Activated CD4-positive, alpha-beta T cell treated with anti-CD3 and anti-CD28 coated beads for 1 hour (primary cell): ENCODE measurements around the gene NAA16.
"Not testable (repeated sequence)": the region's sequence is repeated elsewhere in the genome, so short reads cannot be mapped to it uniquely, and the experiment has no call there.

Experiments used
- DNase-seq: peaks from one replicate; pipeline ENCODE4 v3.0.0-alpha.2; 2020

Gene NAA16

GRCh38 chr13:41411522-41411921 lies 100.5 kb downstream of the NAA16 start:
- DNase-seq: no peak

GRCh38 chr13:41413872-41414271 lies 102.8 kb downstream of the NAA16 start:
- DNase-seq: no peak

GRCh38 chr13:41416276-41416675 lies 105.2 kb downstream of the NAA16 start:
- no peak for DNase-seq

- DNase-seq: no peak
These were observed 107.0 kb downstream of the NAA16 start for GRCh38 chr13:41418027-41418426.

DNA sequence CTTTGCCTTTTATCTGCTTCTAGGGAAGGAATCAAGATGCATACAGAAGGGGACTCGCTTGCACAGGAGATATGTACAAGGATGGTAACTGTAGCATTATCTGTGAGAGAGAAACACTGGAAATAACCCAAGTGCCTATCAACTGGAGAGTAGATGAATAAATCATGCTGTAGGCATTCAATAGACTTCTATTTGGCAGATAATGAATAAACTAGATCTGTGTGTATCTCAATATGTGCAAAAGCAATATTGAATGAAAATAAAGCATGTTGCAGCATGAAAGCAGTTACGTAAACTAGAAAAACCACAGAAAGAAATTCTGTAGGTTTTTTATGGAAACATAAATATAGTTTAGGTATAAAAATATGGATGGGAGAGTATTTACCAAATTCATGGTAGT lies 107.7 kb downstream of the NAA16 start:
- no peak for DNase-seq

GRCh38 chr13:41419206-41419605 lies 108.1 kb downstream of the NAA16 start:
- no peak for DNase-seq

DNA sequence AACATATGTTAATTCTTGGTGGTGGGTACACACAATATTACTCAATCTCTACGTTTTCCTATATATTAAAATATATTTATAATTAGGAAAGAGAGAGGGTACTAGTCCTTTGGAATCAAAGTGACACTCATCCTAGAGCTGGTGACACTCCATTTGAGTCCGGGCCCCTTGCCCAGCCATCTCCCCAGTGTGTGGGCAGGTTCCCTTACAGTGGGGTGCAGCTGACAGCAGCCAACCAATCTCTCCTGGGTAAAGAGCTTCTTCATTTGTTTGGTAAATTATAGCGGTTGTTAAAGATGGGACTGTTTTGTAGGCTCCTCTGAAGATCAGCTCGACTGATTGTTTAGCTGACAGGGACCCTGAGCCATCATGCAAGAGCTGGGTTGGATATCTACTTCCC lies 109.1 kb downstream of the NAA16 start:
- DNase-seq: no peak

- not testable (repeated sequence) for DNase-seq
These were observed 110.3 kb downstream of the NAA16 start for GRCh38 chr13:41421330-41421729.

DNA sequence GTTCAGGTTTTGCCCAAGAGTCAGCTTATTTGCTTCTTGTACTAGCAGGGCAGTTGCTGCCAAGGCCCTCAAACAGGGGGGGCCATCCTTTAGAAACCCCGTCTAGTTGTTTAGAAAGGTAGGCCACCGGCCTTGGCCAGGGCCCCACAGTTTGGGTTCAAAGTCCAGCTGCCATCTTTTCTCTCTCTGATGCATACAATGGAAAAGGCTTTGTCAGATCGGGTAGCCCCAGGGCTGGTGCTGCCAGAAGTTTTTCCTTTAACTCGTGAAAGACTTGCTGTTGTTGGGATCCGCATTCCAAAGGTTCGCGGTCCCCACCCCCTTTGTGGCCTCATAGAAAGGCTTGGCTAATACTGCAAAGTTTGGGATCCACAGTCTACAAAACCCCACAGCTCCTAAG lies 110.9 kb downstream of the NAA16 start:
- DNase-seq: not testable (repeated sequence)

DNA sequence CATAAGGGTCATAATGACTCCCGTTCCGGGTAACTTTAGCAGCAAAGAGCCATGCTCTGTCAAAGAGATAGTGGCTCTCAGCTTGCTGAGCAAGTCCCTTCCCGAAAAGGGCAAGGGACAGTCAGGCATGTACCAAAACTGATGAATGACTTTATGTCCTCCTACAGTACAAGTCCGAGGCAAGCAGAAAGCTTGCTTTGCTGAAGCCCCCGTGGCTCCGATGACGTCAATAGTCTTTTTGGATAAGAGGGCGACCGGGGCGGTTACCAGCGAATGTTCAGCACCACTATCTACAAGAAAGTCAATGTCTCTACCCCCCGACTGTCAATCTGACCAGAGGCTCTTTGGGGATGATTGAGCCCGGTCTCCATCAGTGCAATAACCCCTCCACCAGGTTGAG lies 112.2 kb downstream of the NAA16 start:
- DNase-seq: not testable (repeated sequence)

DNA sequence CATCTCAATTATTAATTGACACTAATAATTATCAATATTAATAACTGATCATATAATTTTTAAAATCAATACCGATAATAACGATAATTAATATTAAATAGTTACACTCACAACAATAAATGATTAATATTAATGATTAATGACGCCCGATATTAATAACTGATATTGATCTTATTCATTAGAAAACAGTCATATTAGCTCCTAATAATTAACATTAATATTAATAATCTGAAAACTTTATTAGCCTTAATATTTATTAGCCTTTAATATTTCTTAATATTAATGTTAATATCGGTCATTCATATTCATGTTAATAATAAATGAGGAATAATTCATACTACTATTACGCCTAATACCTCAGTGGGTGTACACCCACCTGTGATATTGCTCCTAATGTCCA lies 113.6 kb downstream of the NAA16 start:
- DNase-seq: not testable (repeated sequence)

DNA sequence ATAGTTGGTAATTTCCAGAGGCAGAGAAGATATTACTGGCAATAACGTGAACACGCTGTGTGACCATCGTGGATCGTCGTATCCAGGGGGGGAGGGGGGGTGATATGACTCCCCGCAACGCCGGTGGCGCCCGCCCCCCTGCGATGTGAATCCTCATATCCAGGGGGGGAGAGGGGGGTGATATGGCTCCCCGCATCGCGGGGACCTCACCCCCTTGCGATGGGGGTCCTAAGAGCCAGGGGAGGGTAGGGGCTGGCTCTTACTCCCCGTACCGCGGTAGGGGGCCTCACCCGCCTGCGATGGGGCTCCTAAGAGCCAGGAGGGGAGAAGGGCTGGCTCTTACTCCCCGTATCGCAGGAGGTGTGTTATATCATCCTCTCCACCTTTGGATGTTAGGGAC lies 115.0 kb downstream of the NAA16 start:
- no peak for DNase-seq
